ENCODE data around the gene FAM53A. TPM values are rescaled to one million over a fixed set of nuclear protein-coding genes. Genes with fewer than 3 reads are reported as not detected.

FAM53A gene
- total RNA-seq, 1 donor from 2014 or later, result 10.5 TPM

DNA sequence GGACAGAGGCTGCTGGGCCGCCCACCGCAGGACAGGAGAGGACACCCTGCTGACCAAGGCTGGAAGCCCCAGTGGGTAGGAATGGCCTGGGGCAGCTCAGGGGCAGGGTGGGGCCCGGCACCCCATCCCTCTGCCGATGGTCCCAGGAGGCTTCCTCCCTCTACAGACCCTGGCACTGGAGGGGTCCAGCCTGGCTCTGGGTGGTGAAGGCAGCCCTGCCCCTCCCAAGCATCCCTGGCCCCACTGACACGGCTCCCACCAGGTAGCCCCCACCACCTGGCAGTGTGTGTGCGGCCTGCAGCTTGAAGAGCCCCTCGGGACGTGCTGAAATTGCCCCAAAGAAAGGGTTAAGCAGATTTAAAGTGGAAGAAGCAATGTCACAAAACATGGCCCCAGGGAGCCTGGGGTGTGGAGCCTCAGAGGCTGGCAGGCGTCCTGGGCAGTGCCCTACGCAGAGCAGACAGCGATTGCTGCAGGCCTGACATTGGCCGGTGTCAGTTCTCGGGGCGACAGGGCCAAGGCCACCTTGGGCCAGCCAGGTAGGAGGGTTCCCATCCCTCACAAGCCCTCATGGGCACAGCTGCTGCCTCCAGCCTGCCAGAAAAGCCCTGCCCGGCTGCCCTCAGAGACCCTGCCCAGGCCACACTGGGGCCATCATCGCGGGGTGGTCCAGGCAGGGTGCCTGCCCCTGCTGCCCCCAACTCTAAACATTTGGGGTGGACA lies 80.5 kb downstream of the FAM53A start:
- Mint-ChIP-seq H3K9me3 (no peaks in the 10 kb centered on the region), H3K4me3 (no peak overlapping the region), H3K27ac (no peak overlapping the region), H3K36me3 (no peaks in the 10 kb centered on the region), H3K4me1 (no peaks in the 10 kb centered on the region), H3K27me3 (ENCODE audit: low read depth) (peaks cover 2% of the 10 kb centered on the region)
- no peak for DNase-seq (ENCODE audit: low spot score in 2 of 2, unreplicated experiment in 2 of 2)
- TF ChIP-seq, protein P1, sequence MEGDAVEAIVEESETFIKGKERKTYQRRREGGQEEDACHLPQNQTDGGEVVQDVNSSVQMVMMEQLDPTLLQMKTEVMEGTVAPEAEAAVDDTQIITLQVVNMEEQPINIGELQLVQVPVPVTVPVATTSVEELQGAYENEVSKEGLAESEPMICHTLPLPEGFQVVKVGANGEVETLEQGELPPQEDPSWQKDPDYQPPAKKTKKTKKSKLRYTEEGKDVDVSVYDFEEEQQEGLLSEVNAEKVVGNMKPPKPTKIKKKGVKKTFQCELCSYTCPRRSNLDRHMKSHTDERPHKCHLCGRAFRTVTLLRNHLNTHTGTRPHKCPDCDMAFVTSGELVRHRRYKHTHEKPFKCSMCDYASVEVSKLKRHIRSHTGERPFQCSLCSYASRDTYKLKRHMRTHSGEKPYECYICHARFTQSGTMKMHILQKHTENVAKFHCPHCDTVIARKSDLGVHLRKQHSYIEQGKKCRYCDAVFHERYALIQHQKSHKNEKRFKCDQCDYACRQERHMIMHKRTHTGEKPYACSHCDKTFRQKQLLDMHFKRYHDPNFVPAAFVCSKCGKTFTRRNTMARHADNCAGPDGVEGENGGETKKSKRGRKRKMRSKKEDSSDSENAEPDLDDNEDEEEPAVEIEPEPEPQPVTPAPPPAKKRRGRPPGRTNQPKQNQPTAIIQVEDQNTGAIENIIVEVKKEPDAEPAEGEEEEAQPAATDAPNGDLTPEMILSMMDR (IDR thresholded peaks at IDR 0.05; ENCODE audit: unreplicated experiment), result no peak

DNA sequence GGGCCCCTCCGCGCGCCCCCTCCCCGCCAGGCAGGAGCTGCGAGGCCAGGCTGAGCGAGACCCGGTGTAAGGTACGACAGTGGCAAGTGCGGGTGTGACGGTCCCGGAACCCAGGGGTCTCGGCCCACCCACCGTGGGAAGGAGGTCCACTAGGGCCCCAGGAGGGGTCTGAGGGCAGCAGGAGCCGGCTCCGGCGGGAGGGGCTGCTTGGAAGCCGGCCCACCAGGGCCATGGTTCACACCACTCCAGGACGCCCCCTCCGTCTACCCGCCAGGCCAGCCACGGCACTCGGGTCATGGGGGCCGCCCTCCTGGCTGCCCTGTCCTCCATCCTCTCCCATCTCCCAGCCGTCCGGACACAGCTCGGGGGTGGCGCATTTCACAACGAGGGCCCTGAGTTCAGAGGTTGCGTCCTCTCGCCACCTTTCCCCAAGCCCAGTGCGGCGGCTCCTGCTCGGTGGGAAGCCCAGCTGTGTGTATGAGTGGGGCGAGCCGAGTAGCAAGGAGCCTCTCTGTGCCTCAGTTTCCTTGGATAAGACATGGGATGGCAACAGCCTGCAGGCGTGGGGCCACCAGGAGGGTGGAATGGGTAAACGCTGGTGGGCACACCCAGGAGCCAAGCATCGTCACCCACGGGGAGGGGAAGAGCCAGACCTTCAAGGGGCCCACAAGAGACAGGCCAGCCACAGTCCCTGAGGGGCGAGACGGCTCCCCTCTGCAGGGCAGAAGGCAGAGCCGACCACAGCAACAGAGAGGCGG lies 81.3 kb downstream of the FAM53A start:
- no peaks in the 10 kb centered on the region for H3K36me3 Mint-ChIP-seq
- H3K27ac Mint-ChIP-seq, result no peak overlapping the region
- TF ChIP-seq, protein P1 (IDR thresholded peaks at IDR 0.05; ENCODE audit: unreplicated experiment), result no peak
- H3K4me1 Mint-ChIP-seq, result no peaks in the 10 kb centered on the region
- no peak overlapping the region for H3K4me3 Mint-ChIP-seq
- H3K9me3 Mint-ChIP-seq, result no peaks in the 10 kb centered on the region
- no peak for DNase-seq (ENCODE audit: low spot score in 2 of 2, unreplicated experiment in 2 of 2)
- H3K27me3 Mint-ChIP-seq (ENCODE audit: low read depth), result peaks cover 2% of the 10 kb centered on the region

DNA sequence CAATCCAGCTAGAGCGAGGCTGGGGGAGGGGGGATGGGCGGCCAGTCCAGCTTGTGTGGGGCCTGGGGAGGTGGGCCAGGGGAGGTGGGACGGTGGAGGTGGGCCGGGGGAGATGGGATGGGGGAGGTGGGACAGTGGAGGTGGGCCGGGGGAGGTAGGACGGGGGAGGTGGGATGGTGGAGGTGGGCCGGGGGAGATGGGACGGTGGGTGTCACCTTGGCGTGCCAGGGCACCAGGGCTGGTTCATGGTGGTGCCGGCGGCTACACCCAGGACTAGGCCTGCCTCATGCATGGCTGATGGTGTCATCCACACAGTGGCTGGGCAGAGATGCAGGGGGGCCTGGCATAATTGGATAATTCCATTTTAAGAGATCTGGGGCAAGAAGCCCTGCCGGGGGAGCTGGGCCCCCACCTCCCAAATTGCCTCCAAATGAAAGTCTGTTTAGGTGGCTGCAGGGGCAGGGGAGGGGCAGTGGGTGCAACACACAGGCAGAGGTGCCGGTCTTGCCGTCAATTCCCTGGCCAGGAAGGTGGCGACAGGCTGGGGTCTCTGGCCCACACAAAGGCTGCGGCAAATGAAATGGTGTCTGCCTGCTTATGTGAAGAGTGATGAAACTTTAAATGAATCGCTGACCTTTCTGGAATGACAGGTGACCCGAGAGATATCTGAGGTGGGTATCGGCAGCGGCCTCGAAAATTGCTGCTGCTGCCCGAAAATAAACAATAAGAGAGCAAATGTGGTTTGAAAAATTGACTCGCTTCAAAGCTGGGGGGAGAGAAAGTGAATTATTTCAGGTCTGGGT lies 82.1 kb downstream of the FAM53A start:
- H3K9me3 Mint-ChIP-seq, result no peaks in the 10 kb centered on the region
- H3K4me3 Mint-ChIP-seq, result no peak overlapping the region
- H3K27ac Mint-ChIP-seq, result no peak overlapping the region
- no peak for DNase-seq (ENCODE audit: low spot score in 2 of 2, unreplicated experiment in 2 of 2)
- no peaks in the 10 kb centered on the region for H3K36me3 Mint-ChIP-seq
- TF ChIP-seq, protein P1 (IDR thresholded peaks at IDR 0.05; ENCODE audit: unreplicated experiment), result no peak
- H3K27me3 Mint-ChIP-seq (ENCODE audit: low read depth), result peaks cover 2% of the 10 kb centered on the region
- no peaks in the 10 kb centered on the region for H3K4me1 Mint-ChIP-seq

DNA sequence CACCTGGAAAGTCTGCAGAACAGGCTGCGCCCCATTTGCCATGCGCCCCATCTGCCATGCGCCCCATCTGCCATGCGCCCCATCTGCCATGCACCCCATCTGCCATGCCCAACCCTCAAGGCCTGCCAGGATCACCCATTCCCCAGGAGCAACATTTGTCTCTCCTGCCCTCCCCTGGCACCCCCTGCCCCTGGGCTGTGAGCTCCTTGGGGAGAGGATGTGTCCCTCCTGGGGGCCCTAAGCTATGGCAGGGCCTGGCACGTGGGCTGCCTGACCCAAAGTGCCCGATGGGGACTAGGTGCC lies 82.6 kb downstream of the FAM53A start:
- TF ChIP-seq, protein P1 (IDR thresholded peaks at IDR 0.05; ENCODE audit: unreplicated experiment), result no peak

DNA sequence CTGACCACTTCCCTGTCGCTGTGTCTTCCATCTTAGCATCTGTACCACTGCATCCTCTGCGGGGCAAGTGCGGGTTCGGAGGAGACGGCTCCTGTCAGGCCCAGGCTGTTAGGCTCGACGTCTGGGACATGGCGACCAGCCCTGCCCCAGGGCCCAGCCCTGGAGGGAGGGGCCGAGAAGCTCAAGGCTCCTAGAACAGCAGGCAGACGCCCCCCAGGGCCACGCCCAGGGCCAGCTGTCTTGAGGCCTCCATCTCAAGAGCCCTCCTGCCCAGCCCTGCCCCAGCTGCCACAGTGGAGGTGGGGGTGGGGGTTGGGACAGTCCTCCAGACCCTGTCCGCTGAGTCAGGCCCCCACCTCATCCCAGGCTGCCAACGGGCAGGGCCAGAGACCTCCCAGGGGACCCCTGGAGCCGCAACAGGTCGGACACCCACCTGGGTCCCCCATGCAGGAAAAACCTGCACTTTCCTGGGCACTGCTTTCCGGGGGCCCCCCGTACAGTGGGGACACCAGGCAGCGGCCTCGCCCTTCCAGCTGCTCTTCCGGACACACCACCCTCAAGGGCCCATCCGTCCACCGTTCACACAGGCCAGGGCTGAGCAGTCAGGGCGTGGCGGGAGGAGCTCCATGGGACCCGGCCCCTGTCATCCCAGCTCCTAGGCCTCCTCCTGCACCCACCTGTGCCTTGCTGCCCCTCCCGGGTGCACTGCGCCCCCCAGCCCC lies 83.1 kb downstream of the FAM53A start:
- Mint-ChIP-seq H3K27me3 (ENCODE audit: low read depth) (peaks cover 2% of the 10 kb centered on the region), H3K27ac (no peak overlapping the region), H3K4me1 (no peaks in the 10 kb centered on the region), H3K4me3 (no peak overlapping the region), H3K36me3 (no peaks in the 10 kb centered on the region), H3K9me3 (no peaks in the 10 kb centered on the region)
- TF ChIP-seq, protein P1 (IDR thresholded peaks at IDR 0.05; ENCODE audit: unreplicated experiment), result no peak
- no peak for DNase-seq (ENCODE audit: low spot score in 2 of 2, unreplicated experiment in 2 of 2)

More for the DNA sequence above, 82.6 kb downstream of the FAM53A start:
- Mint-ChIP-seq H3K36me3 (no peaks in the 10 kb centered on the region), H3K4me3 (no peak overlapping the region), H3K27me3 (ENCODE audit: low read depth) (peaks cover 2% of the 10 kb centered on the region), H3K27ac (no peak overlapping the region), H3K4me1 (no peaks in the 10 kb centered on the region), H3K9me3 (no peaks in the 10 kb centered on the region)
- no peak for DNase-seq (ENCODE audit: low spot score in 2 of 2, unreplicated experiment in 2 of 2)

Measured in mesothelial cell of epicardium (in vitro differentiated cells).